ENCODE measurements around the gene XXYLT1. TPM values are rescaled to one million over a fixed set of nuclear protein-coding genes. Genes with fewer than 3 reads are reported as not detected.

XXYLT1 gene
- total and polyA plus RNA-seq, 9 of the 15 experiments (the other 6 are each of a cell fraction or from before 2014, with no cell fraction given): 1.9 to 18.9 (median 15.0) TPM

- TF ChIP-seq PBX2 (CRISPR knock-in tag; IDR thresholded peaks at IDR 0.05; ENCODE audit: low read depth) (no peak), PBX2 (tag; conservative IDR thresholded peaks at IDR 0.05; ENCODE audit: low read depth) (peak; percentile 27; the same call in 1 of the 2 replicates), SMARCE1 (IDR thresholded peaks at IDR 0.05) (peak; percentile 42; the same call in 1 of the 2 replicates), ELF1 (tag; IDR thresholded peaks at IDR 0.05) (peak; percentile 38; the same call in 1 of the 2 replicates), ARID1B (IDR thresholded peaks at IDR 0.05) (peak; percentile 55), CTBP1 (IDR thresholded peaks at IDR 0.05; ENCODE audit: borderline replicate concordance) (peak; percentile 91), RCOR1 (IDR thresholded peaks at IDR 0.05; ENCODE audit: borderline replicate concordance in 1 of 2, low read depth in 2 of 2, low read length in 2 of 2) (peak in 1 of 2 experiments; percentile 75; a peak in 2 of 4 replicates), TCF3 (CRISPR knock-in tag; IDR thresholded peaks at IDR 0.05) (0 out of 2 replicates have a peak, but pooled peaks have one; percentile 27), ZNF318 (IDR thresholded peaks at IDR 0.05; ENCODE audit: borderline replicate concordance in 1 of 2, low read depth in 1 of 2) (peak in 1 of 2 experiments; percentile 67; a peak in 1 of 4 replicates), AFF1 (IDR thresholded peaks at IDR 0.05; ENCODE audit: low read depth in 1 of 2, partially characterized antibody in 2 of 2) (peak in 1 of 2 experiments; percentile 49), ZNF324 (CRISPR knock-in tag; IDR thresholded peaks at IDR 0.05) (no peak)
Observed at GRCh38 chr3:195269375-195270078, 1.4 kb downstream of the XXYLT1 start (continued).

Data from K562 (cell line).